DND-41 (cell line): ENCODE results near the gene ATP8A2.

Experiments
- EZH2 ChIP-seq: IDR thresholded peaks from 3 replicates; pipeline ENCODE4 v1.6.1; 2012; ENCODE audit warnings: borderline replicate concordance, low read depth, mild to moderate bottlenecking, moderate library complexity, low read length, inconsistent platforms; ENCODE audit not compliant: severe bottlenecking
- TF ChIP-seq, protein P1 (sequence below): IDR thresholded peaks from 2 replicates; pipeline ENCODE4 v1.5.1; 2012; ENCODE audit warnings: borderline replicate concordance, low read length, moderate library complexity, mild to moderate bottlenecking; ENCODE audit not compliant: poor library complexity, severe bottlenecking; ENCODE audit errors: extremely low read depth

DNA sequence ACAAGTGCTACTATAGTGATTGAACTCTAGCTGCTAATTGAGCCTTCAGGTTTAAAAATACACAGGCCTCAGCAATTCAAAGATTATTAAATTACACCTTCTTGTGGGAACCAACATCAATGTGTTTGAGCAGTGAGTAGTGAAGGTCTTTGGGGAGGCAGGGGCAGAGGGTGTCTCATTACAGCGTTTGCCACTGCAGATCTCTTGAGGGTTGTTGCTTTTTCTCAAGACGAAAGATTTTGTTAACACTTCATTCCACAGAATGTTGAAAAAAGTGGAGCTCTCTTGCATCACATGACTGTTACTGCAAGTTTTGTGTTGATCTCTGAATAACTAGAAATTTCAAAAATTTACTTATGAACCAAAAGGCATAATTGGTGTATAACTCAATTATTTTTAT is 253.6 kb downstream of the ATP8A2 start:
- TF ChIP-seq, protein P1, sequence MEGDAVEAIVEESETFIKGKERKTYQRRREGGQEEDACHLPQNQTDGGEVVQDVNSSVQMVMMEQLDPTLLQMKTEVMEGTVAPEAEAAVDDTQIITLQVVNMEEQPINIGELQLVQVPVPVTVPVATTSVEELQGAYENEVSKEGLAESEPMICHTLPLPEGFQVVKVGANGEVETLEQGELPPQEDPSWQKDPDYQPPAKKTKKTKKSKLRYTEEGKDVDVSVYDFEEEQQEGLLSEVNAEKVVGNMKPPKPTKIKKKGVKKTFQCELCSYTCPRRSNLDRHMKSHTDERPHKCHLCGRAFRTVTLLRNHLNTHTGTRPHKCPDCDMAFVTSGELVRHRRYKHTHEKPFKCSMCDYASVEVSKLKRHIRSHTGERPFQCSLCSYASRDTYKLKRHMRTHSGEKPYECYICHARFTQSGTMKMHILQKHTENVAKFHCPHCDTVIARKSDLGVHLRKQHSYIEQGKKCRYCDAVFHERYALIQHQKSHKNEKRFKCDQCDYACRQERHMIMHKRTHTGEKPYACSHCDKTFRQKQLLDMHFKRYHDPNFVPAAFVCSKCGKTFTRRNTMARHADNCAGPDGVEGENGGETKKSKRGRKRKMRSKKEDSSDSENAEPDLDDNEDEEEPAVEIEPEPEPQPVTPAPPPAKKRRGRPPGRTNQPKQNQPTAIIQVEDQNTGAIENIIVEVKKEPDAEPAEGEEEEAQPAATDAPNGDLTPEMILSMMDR: no peak
- no peak for TF ChIP-seq EZH2
